Neural crest cell (in vitro differentiated cells): Measurements from ENCODE around the gene RUFY3. TPM values are rescaled to one million over a fixed set of nuclear protein-coding genes. Genes with fewer than 3 reads are reported as not detected.

Source experiments
- DNase-seq: peaks from one replicate; pipeline ENCODE4 v3.0.0; 2021; ENCODE audit warnings: low read depth, mixed read lengths, low spot score
- H3K27ac Mint-ChIP-seq: one replicate; pipeline ENCODE4 v1.8.0; 2021; ENCODE audit warnings: mild to moderate bottlenecking, mixed read lengths; ENCODE audit not compliant: unreplicated experiment
- H3K27me3 Mint-ChIP-seq: 2 replicates; pipeline ENCODE4 v1.8.0; 2021; ENCODE audit warnings: low read depth, mild to moderate bottlenecking, mixed read lengths
- H3K36me3 Mint-ChIP-seq: 2 replicates; pipeline ENCODE4 v1.8.0; 2021; ENCODE audit warnings: low read depth, mild to moderate bottlenecking, mixed read lengths
- H3K4me1 Mint-ChIP-seq: 2 replicates; pipeline ENCODE4 v1.8.0; 2021; ENCODE audit warnings: mixed read lengths
- H3K4me3 Mint-ChIP-seq: one replicate; pipeline ENCODE4 v1.8.0; 2021; ENCODE audit warnings: mild to moderate bottlenecking, mixed read lengths
- H3K9me3 Mint-ChIP-seq: 2 replicates; pipeline ENCODE4 v1.8.0; 2021; ENCODE audit warnings: mixed read lengths
- total RNA-seq: library from RNA; stranded (reverse); gene quantifications from 2 replicates; pipeline ENCODE4 v1.2.1, GENCODE V29; 2021
- TF ChIP-seq, protein P1 (sequence below): fragments of 200-600 bp; sonication (generic); conservative IDR thresholded peaks from 2 replicates; pipeline ENCODE4 v1.5.0; 2021; ENCODE audit warnings: antibody characterized with exemption, mild to moderate bottlenecking

Gene RUFY3
- total RNA-seq, 1 donor from 2014 or later = 98.8 TPM

DNA sequence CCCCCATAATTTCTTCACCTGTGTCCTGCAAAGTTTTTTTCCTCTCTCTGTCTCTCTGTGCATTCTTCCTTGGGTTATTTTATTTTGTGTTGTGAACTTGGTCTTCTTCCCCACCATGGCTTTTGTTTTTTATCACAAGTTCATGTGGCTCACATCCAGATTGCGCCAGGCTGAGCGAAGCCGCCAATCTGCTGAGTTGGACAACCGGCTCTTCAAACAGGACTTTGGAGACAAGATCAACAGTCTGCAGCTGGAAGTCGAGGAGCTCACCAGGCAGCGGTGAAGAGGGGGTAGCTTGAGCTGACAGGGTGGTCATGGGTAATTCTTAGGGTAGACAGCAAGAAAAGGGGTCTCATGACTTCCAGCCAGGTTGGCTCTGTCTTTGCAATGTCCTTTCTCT lies 71.9 kb downstream of the RUFY3 start:
- Mint-ChIP-seq H3K4me1 (no peaks in the 10 kb centered on the region), H3K27ac (no peak overlapping the region), H3K36me3 (peaks cover 9% of the 10 kb centered on the region), H3K4me3 (no peak overlapping the region), H3K27me3 (no peaks in the 10 kb centered on the region), H3K9me3 (no peaks in the 10 kb centered on the region)
- no peak for DNase-seq
- TF ChIP-seq, protein P1, sequence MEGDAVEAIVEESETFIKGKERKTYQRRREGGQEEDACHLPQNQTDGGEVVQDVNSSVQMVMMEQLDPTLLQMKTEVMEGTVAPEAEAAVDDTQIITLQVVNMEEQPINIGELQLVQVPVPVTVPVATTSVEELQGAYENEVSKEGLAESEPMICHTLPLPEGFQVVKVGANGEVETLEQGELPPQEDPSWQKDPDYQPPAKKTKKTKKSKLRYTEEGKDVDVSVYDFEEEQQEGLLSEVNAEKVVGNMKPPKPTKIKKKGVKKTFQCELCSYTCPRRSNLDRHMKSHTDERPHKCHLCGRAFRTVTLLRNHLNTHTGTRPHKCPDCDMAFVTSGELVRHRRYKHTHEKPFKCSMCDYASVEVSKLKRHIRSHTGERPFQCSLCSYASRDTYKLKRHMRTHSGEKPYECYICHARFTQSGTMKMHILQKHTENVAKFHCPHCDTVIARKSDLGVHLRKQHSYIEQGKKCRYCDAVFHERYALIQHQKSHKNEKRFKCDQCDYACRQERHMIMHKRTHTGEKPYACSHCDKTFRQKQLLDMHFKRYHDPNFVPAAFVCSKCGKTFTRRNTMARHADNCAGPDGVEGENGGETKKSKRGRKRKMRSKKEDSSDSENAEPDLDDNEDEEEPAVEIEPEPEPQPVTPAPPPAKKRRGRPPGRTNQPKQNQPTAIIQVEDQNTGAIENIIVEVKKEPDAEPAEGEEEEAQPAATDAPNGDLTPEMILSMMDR = no peak

DNA sequence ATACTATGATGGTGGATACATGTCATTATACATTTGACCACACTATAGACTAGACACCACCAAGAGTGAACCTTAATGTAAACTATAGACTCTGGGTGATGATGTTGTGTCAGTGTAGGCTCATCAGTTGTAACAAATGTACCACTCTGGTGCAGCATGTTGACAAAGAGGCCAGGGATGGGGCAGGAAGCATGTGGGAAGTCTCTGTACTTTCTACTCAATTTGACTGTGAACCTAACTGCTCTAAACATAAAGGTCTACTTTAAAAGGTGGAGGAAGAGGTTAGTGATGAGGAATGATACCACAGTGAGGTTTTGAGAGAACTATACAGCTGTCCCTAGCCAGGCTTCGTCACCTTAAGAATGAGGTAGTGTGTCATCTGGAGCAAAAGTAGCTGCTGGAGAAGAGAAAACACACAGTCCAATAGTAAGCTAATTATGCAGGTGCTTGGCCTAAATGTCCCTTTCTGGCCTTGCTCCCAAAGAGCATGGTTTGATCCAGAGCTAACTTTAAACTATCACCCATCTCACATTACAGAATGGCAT lies 79.6 kb downstream of the RUFY3 start:
- Mint-ChIP-seq H3K4me1 (no peaks in the 10 kb centered on the region), H3K36me3 (peaks cover 10% of the 10 kb centered on the region), H3K27me3 (no peaks in the 10 kb centered on the region), H3K4me3 (no peak overlapping the region), H3K9me3 (no peaks in the 10 kb centered on the region), H3K27ac (no peak overlapping the region)
- DNase-seq = no peak
- TF ChIP-seq, protein P1 = no peak

DNA sequence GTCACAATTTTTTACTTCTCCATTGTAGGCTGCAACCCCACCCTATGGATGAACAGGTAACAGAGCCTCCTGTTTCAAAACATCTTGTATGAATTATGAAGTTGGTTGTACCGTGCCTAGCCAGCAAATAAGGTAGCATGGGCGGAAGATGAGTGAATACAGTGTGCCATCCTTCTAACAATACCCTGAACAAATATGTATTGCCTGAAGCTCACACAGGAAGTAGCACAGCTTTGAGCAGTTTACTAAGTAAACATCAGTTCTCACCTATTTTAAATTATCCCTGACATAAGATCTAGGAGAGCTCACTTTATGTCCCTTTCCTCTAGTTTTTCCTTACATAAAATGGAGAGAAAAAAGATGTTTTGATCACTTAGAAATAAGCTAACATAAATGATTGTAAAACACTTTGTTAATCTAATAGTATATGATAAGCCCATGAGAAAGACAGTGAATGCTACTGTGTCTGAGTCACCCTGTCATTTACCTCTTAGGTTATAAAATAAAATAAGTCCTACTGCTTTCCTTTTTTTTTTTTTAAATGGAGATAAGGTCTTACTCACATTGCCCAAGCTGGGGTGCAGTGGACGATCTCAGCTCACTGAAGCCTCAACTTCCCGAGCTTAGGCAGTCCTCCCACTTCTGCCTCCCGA lies 81.3 kb downstream of the RUFY3 start:
- Mint-ChIP-seq H3K4me1 (no peaks in the 10 kb centered on the region), H3K27me3 (no peaks in the 10 kb centered on the region), H3K9me3 (no peaks in the 10 kb centered on the region), H3K4me3 (no peak overlapping the region), H3K36me3 (peaks cover 10% of the 10 kb centered on the region), H3K27ac (no peak overlapping the region)
- DNase-seq = no peak
- TF ChIP-seq, protein P1 = no peak

DNA sequence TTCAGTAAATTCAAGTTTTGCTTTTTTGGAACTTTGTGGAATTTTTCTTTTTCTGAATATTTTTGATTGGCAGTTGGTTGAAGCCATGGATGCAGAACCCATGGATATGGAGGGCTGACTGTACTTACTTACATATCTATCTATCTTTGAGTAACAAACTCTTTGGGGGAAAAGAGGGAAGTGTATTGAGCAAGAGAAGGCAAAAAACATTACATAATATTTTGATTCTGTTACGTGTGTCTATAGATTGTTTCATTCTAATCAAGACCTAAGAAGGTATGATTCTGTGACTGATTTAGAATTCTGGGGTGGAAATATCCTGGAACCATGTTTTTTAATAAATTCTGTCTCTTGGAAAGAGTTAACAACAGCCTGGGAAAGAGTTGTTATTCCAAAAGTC lies 86.4 kb downstream of the RUFY3 start:
- H3K4me1 Mint-ChIP-seq = no peaks in the 10 kb centered on the region
- TF ChIP-seq, protein P1 = no peak
- no peaks in the 10 kb centered on the region for H3K9me3 Mint-ChIP-seq
- DNase-seq = no peak
- no peak overlapping the region for H3K4me3 Mint-ChIP-seq
- no peaks in the 10 kb centered on the region for H3K27me3 Mint-ChIP-seq
- no peak overlapping the region for H3K27ac Mint-ChIP-seq
- peaks cover 15% of the 10 kb centered on the region for H3K36me3 Mint-ChIP-seq

DNA sequence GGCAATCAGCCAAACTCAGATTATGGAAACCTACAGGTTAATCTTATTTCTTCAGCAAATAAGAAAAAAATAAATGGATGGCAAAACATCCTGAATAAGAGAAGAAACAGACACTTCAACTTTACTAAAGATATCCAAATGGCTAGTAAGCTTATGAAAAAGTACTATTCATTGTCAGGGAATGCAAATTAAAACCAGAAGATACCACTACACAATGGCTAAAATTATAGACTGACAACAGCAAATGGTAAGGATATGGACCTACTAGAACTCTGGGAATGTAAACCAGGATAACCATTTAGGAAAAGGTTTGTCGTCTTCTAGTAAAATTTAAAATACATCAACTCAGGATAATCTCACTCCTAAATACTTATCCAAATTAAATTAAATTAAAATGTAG lies 93.6 kb downstream of the RUFY3 start:
- TF ChIP-seq, protein P1 = no peak

More for the DNA sequence above, 93.6 kb downstream of the RUFY3 start:
- Mint-ChIP-seq H3K27ac (no peak overlapping the region), H3K4me3 (no peak overlapping the region), H3K4me1 (no peaks in the 10 kb centered on the region), H3K9me3 (no peaks in the 10 kb centered on the region), H3K27me3 (no peaks in the 10 kb centered on the region), H3K36me3 (peaks cover 22% of the 10 kb centered on the region)
- DNase-seq = no peak
